NCI-H524 (cell line): ENCODE results near the gene TDRD1.
"Not testable (repeated sequence)": the region's sequence is repeated elsewhere in the genome, so short reads cannot be mapped to it uniquely, and the experiment has no call there.

Experiments
- DNase-seq, 2 experiments: peaks; one replicate each; lab custom pipeline; 2025; lab: John Stamatoyannopoulos, UW

The TDRD1 gene, protein sequence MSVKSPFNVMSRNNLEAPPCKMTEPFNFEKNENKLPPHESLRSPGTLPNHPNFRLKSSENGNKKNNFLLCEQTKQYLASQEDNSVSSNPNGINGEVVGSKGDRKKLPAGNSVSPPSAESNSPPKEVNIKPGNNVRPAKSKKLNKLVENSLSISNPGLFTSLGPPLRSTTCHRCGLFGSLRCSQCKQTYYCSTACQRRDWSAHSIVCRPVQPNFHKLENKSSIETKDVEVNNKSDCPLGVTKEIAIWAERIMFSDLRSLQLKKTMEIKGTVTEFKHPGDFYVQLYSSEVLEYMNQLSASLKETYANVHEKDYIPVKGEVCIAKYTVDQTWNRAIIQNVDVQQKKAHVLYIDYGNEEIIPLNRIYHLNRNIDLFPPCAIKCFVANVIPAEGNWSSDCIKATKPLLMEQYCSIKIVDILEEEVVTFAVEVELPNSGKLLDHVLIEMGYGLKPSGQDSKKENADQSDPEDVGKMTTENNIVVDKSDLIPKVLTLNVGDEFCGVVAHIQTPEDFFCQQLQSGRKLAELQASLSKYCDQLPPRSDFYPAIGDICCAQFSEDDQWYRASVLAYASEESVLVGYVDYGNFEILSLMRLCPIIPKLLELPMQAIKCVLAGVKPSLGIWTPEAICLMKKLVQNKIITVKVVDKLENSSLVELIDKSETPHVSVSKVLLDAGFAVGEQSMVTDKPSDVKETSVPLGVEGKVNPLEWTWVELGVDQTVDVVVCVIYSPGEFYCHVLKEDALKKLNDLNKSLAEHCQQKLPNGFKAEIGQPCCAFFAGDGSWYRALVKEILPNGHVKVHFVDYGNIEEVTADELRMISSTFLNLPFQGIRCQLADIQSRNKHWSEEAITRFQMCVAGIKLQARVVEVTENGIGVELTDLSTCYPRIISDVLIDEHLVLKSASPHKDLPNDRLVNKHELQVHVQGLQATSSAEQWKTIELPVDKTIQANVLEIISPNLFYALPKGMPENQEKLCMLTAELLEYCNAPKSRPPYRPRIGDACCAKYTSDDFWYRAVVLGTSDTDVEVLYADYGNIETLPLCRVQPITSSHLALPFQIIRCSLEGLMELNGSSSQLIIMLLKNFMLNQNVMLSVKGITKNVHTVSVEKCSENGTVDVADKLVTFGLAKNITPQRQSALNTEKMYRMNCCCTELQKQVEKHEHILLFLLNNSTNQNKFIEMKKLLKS

DNA sequence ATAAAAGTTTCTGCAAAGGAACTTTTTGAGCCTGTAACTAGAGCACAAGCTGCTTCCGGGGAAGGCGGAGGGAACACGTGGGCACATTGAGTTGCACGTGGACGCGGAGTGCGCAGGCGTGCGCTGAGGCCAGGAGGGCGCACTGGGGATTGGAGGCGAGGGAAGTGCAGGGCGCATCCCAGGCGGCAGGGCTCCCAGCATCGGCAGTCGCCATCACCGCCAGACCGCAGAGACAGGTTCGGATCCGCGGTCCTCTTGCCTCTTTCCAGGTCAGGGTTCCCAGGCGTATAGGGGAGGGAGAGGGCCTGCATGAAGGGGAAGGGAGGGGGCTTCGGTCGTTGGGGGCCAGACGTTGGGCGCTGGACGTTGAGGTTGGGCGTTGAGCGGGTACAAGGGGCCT, at the start of gene TDRD1:
TDRD1 (plus strand) TSS at position 206 of the 400 bp plus-strand sequence. CDS start 8,479 bp downstream, outside the sequence.
- DNase-seq, result no peak

DNA sequence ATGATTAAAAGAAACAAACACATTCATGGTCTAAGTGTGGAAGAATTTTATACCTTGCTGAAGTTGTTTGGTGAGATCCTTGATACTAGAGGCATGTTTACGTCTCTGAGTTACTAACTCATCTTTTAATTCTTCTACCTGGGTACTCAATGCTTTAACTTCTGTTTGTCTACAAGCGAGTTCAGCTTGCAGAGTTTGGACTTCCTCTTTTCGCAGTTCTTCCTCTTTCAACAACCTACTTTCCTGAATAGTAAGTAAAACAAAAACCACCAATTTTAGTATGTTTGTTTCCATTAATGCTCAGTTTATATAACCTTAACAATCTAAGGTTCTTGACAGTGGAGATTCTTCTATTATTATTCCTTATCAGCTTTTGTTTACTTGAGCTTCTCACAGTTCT, 48.1 kb upstream of the TDRD1 start:
- no peak for DNase-seq

DNA sequence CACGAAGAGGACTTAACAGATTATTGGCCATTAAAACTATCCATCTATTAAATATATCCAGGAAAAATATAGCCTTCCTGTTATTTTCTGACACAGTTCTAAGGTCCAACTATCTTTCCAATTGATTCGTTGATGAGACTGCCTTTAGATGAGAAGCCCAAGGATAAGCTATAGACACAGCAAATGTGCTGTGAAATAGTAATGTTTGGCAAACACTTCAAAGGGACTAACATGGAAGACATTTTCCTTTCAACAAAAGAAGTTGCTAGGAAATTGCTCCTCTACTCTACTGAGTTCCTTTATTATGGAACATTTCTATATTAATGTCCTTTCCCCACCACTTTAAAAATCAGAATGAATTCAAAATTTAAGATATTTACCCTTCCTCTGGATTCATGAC, 43.7 kb upstream of the TDRD1 start:
- DNase-seq, result no peak

GRCh38 chr10:114138581-114138980, 40.6 kb upstream of the TDRD1 start:
- DNase-seq, result no peak

- DNase-seq, result no peak
Measured at GRCh38 chr10:114140036-114140435, 39.1 kb upstream of the TDRD1 start.

DNA sequence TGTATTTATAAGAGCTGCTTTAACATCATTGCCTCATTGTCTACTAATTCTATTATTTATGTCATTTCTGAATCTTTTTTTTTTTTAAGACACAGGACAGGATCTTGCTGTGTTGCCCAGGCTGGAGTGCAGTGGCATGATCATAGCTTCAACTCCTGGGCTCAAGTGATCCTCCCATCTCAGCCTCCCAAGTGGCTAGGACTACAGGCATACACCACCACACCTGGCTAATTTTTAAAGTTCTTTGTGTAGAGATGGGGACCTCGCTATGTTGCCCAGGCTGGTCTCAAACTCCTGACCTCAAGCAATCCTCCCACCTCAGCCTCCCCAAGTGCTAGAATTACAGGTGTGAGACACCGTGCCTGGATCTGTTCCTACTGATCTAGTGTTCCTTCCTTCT, 38.3 kb upstream of the TDRD1 start:
- DNase-seq, result not testable (repeated sequence)

DNA sequence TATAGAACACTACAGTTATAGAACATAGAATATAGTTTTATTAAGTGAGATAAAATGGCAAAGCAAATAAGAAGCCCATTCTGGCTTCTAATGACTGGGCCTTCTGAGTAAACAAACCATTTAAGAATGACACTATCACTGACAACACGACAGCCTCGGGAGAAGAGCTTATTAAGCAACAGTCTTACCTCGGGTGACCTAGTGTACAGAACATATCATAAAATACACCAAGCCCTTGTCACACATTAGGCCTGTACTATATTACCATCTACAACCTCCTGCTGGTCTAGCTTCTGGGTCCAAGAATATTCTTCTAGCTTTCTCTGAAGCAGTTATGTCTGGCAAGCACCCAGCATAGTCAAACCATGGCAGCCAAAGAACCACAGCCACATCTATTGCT, 37.1 kb upstream of the TDRD1 start:
- no peak for DNase-seq

DNA sequence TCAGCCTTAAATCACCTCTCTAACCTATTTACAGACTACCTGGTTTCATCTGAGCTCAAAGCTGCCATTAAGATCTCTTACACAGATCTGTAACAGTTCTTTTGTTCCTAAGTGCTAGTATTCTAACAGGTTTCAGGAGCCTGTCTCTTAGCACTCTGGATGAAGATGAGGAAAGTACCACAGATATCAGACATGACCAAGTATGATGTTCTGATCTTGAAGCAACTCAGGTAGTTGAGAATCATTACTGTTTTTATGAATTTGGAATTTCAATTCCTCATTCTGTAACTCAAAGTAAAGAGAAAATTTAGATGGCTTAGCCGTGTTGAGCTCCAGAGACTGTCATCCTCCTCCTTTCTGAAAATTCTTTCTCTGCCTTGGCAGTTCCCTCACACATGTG, 36.0 kb upstream of the TDRD1 start:
- no peak for DNase-seq

GRCh38 chr10:114149476-114149875, 29.7 kb upstream of the TDRD1 start:
- not testable (repeated sequence) for DNase-seq

DNA sequence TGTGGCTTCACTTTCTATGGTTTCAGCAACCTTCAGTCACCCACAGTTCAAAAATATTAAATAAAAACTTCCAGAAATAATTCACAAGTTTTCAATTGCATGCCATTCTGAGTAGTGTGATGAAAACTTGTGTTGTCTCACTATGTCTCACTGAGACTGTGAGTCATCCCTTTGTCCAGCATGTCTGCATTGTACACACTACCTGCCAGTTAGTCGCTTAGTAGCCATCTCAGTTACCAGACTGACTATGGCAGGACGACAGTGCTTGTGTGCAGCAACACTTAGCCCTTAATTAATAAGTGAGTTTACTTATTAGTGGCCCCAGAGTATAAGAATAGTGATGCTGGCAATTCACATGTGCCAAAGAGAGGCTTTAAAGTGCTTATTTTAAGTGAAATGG, 27.7 kb upstream of the TDRD1 start:
- DNase-seq, result no peak

DNA sequence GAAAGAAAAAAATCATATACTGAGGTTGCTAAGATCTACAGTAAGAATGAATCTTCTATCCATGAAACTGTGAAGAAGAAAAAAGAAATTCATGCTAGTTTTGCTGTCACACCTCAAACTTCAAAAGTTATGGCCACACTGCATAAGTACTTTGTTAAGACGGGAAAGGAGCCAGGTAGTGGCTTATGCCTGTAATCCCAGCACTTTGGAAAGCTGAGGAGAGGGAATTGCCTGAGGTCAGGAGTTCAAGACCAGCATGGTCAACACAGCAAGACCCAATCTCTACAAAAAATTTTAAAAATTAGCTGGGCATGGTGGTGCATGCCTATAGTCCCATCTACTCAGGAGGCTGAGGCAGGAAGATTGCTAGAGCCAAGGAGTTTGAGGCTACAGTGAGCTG, 27.3 kb upstream of the TDRD1 start:
- DNase-seq, result no peak

- peak in 1 of 2 experiments; percentile 6 for DNase-seq
Measured at GRCh38 chr10:114157912-114158311, 21.2 kb upstream of the TDRD1 start.

DNA sequence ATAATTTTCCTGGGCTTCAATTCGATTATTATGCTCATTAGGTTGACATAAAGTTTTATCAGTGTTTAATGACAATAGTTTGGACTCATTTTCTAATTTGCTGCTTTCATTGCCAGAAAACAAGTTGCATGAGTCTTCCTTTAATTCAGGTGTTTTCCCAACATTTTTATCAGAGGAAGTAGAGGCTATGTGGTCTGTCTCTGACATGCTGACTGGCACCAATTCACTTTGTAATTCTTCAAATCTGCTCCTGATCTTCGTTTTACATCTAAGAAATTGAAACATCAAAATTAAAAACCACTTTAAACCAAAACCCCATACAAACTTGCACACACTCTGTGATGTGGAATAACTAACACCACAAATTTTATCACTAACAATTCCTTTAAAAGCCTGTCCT, 16.1 kb upstream of the TDRD1 start:
- no peak for DNase-seq

DNA sequence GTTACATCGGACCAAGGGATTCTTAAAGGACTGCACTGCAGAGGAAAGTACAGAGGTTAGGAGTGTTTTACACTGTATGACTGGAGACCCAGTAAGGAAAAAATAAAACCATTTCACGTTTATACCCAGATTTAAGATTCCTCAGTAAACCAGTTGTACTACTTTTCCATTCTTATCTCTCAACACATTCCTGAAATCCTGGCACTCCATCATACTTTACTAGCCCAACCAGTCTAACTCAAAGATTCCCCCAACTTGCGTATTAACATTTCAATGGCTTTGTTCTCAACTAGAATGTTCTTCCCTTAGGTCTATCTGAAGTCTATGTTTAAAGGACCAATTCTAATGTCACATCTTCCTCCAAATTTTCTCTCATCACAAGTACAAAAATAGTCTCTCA, 13.1 kb upstream of the TDRD1 start:
- DNase-seq, result no peak

DNA sequence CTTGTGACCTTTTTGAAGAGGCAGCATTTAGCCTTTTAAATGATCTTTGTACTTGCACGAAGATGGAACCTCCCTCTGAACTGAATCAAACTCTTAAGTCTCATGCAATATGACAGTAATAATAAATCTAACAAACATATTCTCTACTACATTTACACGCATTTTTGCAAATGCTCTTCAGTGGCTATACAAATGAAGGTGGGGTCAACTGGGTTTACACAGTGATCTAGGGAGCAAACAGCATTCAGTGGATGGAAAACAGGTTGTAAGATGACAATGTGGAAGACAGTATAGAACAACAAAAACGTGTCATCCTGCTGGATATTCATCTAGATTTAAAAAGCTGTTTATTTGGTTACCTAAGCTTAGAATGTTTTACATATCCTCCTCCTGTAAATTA, 12.7 kb upstream of the TDRD1 start:
- no peak for DNase-seq

- no peak for DNase-seq
Measured at GRCh38 chr10:114167985-114168384, 11.2 kb upstream of the TDRD1 start.

GRCh38 chr10:114168450-114169009, 10.6 kb upstream of the TDRD1 start:
- no peak for DNase-seq

DNA sequence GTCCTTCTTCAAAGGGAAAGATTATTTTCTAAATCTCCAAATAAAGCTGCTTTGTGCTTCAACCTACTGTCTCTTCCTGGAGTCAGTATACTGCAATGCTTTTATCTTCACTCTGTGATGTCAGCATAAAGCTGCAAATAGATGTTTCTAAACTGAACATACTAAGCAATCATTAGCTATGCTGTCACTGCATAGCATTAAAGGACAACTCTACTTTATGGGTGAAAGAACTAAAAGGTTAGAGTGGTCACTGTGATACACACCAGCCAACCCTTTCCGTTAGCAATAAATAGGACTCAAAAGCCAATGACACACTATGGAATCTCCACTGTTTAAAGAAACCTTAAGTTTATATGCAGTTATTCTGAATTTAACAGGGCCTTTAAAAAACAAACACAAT, 6.9 kb upstream of the TDRD1 start:
- no peak for DNase-seq

GRCh38 chr10:114172776-114173602, 6.2 kb upstream of the TDRD1 start:
- no peak for DNase-seq

DNA sequence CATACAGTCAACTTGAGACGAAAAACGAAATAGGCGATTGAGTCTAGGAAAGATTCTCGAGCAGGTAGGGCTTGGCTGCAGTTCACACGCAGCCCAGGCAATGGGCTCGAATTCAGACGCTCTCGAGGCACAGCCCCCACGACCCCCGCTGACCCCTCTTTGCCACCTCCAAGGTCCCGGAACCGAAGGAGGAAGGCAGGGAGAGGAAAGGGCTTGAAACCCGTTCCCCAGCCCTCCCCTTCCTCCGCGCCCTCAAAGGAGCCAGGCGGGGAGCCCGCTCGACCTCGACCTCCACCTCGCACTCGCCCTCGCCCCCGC, 5.6 kb upstream of the TDRD1 start:
- DNase-seq, result no peak

- DNase-seq, result peak; percentile 36 to 68
Measured at GRCh38 chr10:114173921-114174694, 5.0 kb upstream of the TDRD1 start, which contains the start of gene CCDC186. Gene CCDC186, minus strand, starts transcription at chr10:114174203. Its CDS starts 10,935 bp downstream, at chr10:114163268.
